CD4-positive, alpha-beta T cell treated with Interleukin-12 subunit alpha and Interleukin-12 subunit beta, for 1 hour (primary cell): ENCODE data around the gene BSDC1.

Experiments used
- DNase-seq: peaks from one replicate; pipeline ENCODE4 v3.0.0-alpha.2; 2020

Gene BSDC1

DNA sequence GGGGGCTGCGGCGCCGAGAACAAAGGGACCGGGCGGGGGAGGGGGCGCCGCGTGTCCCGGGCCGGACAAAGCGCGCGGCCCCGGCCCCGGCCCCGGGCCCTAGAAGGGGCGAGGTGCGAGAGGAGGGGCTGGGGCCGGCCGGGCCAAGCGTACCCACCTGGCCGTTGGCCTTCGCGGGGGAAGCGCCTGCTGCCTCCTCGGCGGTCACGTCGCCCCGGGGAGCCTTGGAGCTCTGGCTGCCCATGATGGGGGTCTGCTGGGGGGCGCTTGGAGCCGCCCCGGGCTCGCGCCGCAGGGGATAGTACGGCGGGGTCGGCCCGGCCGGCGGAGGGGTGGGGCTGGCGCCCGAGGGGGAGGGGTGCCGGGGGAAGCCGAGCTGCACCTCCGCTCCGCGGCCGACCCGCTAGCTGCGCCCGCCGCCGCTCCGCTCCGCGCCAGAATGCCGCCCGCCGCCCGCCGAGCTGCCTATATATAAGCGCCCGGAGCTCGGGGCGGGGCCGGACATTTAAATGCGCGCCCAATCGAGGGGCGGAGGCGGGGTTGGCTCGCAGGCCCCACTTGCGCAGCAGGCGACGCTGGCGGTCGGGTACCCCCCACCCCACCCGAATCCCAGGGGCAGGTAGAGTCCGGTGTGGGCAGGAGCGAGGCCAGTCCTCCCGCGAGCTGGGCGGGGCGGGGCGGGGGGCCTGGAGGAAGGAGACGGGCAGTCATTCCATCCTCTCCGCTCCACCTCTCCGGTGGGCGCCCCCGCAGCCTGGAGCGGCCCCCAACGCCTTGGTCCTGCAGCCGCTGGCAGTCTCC, 58.3 kb downstream of the BSDC1 start, which contains the start of gene MARCKSL1:
Gene MARCKSL1, minus strand, starts transcription at position 444 of the 801 bp plus-strand sequence. Its CDS starts 200 bp downstream, at position 244.
- DNase-seq, result peak; percentile 91

- DNase-seq, result no peak
Observed at GRCh38 chr1:32335535-32335789, 58.8 kb downstream of the BSDC1 start.

GRCh38 chr1:32334864-32335534, 59.2 kb downstream of the BSDC1 start:
- DNase-seq, result peak; percentile 75

DNA sequence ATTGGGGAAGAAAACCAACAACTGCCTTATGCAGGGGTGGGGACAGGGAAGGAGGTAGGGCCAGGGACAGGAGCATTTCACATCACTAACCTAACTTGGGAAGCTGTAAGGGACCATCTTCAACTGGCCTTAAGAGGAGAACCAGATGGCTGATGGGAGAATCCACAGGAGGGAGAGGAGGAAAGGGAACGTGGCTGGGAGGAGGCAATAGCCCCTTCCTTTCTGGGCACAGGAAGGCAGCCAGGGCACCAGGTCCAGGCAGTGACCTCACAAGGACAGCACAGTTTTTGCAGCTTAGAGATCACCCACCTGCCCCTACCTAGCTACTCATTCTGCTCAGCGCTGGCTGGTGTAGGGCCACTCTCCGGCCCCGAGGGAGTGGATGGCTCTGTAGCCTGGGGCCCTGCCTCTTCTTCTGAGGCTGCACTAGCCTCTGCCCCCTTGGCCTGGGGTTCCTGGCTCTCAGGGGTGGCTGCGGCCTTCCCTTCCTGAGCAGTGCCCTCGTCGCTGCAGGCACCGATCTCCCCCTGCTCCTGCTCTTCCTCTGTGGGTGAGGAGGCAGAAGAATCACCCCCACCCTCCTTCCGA, 59.9 kb downstream of the BSDC1 start:
- DNase-seq, result no peak

DNA sequence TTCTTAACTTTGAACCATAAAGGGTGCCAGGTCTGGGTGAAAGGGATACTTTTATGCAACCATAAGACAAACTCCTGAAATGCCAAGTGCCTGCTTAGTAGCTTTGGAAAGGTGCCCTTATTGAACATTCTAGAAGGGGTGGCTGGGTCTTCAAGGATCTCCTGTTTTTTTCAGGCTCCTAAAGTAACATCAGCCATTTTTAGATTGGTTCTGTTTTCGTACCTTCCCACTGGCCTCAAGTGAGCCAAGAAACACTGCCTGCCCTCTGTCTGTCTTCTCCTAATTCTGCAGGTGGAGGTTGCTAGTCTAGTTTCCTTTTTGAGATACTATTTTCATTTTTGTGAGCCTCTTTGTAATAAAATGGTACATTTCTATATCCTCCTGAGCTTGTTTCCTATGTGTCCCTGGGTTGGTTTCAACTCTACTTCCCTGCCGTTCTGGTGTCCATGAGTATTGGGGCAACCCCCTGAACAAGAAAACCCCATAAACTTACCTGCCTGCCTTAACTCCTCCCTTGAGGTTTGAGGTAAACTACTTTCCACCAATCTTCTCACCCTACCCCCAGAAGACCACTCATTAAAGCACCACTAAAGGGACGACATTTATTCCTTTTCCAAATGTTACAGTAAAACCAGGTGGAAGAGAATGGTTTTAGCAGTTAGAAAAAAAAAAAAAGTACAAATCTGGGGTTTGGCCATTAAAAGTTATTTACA, 60.8 kb downstream of the BSDC1 start:
- DNase-seq, result no peak

DNA sequence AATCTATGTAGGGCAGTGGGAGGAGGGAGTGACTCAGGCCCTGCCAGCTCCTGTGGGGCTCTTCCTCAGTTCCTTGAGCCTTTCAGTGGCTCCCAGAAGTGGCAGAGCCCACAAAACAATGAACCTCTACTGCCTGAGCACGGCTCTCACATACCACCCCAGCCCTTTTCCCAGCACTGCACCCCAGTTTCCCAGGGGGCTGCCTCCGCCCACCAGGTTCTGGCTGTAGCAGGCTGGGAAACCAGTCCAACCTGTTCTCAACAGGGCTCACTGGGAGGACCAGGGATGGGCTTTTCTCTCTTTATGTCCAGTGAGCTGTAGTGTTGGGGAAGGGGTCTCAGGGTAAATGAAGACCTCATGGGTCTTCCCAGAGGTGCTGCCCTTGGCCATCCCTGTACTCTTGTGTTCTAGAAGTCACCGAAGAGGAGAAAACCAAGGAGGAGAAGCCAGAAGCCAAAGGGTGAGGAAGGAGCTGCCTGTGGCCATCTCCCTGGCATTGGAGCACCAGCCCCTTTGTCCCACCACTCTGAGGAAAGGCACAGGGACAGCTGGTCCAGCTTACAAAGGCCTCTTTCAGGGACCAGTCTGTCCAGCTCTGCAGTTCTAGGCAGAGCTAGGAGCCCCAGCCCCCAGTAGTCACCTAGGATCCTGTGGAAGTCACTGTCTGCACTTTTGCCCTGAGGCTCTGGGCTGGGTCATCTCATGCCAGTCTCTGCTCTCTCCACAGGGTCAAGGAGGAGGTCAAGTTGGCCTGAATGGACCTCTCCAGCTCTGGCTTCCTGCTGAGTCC, 61.8 kb downstream of the BSDC1 start:
- no peak for DNase-seq

DNA sequence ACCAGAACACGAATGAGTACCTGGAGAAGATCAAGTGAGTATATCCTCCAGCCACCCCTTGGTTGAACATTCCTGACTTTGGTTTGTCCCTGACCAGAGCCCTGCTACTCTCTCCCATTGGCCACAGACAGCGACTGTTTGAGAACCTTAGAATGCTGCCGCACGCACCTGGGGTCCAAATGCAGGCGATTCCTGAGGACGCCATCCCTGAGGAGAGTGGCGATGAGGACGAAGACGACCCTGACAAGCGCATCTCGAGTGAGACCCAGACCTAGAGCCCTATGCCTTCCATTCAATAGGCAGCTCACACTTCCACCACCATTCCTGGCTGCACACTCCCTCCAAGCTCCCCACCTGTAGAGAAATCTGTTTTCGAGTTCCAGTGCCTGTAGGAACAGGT, 62.7 kb downstream of the BSDC1 start:
- no peak for DNase-seq

DNA sequence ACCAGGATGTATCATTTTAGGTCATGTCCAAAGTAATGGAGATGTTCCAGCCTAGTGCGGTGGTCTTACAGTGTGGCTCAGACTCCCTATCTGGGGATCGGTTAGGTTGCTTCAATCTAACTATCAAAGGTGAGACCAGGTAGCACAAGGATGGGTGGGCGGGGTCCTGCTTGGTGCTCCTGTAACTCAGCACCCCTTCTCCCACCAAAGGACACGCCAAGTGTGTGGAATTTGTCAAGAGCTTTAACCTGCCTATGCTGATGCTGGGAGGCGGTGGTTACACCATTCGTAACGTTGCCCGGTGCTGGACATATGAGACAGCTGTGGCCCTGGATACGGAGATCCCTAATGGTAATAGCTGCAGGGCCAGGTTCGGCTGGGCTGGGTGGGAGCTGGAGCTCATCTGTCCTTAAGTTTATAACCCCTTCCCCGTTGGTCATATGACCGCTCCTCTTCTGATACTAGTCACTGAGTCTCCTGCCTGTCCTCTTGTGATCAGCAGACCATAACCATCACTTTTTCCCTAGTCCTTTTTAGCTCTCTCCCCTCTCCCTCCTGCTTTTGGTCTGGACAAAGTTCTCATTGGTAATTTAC, 63.6 kb downstream of the BSDC1 start:
- no peak for DNase-seq

DNA sequence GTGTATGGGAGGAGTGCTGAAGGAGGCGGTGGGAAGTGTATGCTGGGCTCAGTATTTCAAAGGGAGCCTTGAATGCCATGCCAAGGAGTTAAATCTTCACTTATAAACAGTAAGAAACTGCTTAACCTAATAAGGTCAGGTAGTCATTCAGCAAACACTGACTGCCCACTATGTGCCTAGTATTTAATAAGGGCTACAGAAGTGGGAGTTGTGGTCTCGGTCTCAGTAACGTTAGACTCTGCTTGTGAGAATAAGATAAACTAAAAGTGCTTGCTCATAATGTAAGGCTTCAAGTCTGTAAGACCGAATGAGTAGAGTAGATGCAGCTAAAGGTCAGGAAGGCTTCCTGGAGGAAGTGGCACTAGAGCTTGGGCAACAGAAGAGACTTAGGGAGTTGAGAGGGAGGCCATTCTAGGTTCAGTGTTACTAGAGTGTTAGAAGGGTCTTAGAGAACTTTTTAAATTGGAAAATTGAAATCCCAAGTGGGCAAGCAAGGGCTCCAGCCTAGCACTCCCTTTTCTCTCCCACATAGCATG, 64.2 kb downstream of the BSDC1 start:
- DNase-seq, result no peak

DNA sequence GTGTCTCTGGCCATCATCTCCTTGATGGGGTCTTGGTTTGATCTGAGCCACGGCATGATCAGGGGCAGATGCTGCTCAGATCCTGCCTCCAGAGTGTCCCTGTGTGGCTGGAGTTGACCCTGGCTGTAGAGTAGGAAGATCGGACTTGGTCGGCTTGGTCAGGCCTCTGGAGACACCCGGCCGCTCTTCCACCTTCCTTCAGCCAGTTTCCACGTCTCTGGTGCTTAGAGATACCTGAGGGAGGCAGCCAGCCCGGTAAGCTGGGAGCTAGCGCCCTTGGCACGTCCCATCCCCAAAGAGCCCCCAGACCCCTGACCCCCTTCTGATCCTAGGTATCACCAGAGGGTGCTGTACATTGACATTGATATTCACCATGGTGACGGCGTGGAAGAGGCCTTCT, 67.0 kb downstream of the BSDC1 start:
- no peak for DNase-seq

- peak; percentile 45 for DNase-seq
Observed at GRCh38 chr1:32321712-32322291, 72.4 kb downstream of the BSDC1 start.

DNA sequence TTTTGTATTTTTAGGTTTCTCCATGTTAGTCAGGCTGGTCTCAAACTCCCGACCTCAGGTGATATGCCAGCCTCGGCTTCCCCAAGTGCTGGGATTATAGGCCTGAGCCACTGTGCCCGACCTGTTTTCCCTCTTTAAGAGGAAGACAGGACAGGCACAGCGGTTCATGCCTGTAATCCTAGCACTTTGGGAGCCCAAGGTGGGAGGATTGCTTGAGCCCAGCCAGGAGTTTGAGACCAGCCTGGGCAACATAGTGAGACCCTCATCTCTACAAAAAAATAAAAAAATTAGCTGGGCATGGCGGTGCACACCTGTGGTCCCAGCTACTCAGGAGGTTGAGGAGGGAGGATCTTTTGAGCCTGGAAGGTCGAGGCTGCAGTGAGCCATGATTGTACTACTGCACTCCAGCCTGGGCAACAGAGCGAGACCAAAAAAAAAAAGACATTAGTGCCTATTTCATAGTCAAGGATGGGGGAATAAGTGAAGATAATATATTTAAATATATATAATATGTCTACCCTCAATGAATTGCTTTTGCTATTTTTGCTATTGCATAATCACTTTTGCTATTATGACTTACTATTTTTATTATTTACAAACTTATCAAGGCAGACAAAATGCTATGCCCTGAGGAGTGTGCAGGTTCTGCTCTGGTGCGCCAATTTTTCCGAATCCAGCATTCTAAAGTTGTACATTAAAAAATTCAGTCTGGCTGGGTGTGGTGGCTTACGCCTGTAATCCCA, 75.9 kb downstream of the BSDC1 start:
- DNase-seq, result no peak

GRCh38 chr1:32316903-32317277, 77.4 kb downstream of the BSDC1 start:
- DNase-seq, result no peak
